Duodenal mucosa (tissue), 2 donors: ENCODE data around the gene ZNF619.

Experiments used
- H3K27ac ChIP-seq: one replicate; pipeline ENCODE4 v1.7.0; 2013; ENCODE audit warnings: low read depth, low read length
- H3K27me3 ChIP-seq, 2 donors: one replicate each; pipeline ENCODE4 v1.7.0; 2013; ENCODE audit warnings: low read length in 2 of 2, control low read depth in 1 of 2; ENCODE audit not compliant: insufficient read depth in 2 of 2, control insufficient read depth in 1 of 2
- H3K36me3 ChIP-seq, 2 donors: one replicate each; pipeline ENCODE4 v1.7.0; 2013; ENCODE audit warnings: low read length in 2 of 2, control low read depth in 1 of 2; ENCODE audit not compliant: insufficient read depth in 2 of 2, control insufficient read depth in 1 of 2
- H3K4me1 ChIP-seq, 2 donors: one replicate each; pipeline ENCODE4 v1.7.0; 2013; ENCODE audit warnings: low read length in 2 of 2, control low read depth in 1 of 2; ENCODE audit not compliant: insufficient read depth in 2 of 2, control insufficient read depth in 1 of 2
- H3K4me3 ChIP-seq, 2 donors: one replicate each; pipeline ENCODE4 v1.7.0; 2013; ENCODE audit warnings: low read length in 2 of 2, low read depth in 1 of 2
- H3K9ac ChIP-seq, 2 donors: one replicate each; pipeline ENCODE4 v1.7.0; 2013; ENCODE audit warnings: low read length in 2 of 2, low read depth in 1 of 2
- H3K9me3 ChIP-seq, 2 donors: one replicate each; pipeline ENCODE4 v1.7.0; 2013; ENCODE audit warnings: low read length in 2 of 2, control low read depth in 1 of 2; ENCODE audit not compliant: control insufficient read depth in 1 of 2

The ZNF619 gene

DNA sequence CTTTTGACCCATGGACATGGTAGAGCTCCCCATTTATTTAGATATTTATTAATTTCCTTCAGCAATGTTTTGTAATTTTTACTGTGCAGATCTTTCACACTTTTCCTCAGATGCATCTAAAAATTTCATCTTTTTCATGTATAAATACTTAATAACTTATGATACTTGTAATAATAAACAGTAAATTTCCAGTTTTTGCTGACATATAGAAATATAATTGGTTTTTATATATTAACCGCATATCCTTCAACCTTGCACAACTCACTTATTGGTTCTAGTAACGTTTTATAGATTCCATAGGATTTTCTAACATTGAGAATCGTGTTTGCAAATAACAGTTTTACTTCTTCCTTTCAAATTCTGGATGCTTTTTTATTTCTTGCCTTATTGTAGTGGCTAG lies 44.3 kb downstream of the ZNF619 start:
- H3K27ac ChIP-seq: no peak overlapping the region
- peaks cover 16% of the 10 kb centered on the region in 2 donors for H3K4me1 ChIP-seq
- H3K36me3 ChIP-seq: peaks cover 0 to 9% of the 10 kb centered on the region in 2 donors
- no peak overlapping the region for H3K9ac ChIP-seq
- no peaks in the 10 kb centered on the region for H3K9me3 ChIP-seq
- H3K27me3 ChIP-seq: no peaks in the 10 kb centered on the region
- no peak overlapping the region for H3K4me3 ChIP-seq

DNA sequence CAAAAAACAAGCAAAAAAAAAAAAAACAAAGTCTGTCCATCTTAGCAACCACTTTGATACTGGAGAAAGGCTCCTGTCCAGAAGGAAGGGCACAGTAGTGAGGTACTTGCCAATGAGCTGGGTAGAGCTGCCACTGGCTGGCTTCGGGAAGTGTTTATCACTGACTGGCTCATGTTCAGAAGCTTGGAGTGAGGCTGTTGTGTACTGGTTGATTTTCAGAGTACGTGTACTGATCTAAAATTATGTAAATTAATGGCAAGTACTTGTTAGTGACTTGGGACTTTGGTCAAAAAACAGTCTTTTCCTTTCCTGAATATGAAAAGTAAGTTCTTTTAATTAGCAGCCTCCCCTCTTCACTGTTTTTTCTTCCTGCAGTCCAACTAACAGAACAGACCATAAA lies 46.9 kb downstream of the ZNF619 start:
- Histone ChIP-seq H3K4me1 (peaks cover 16 to 17% of the 10 kb centered on the region in 2 donors), H3K4me3 (peak overlapping the region in 1 of 2 donors; percentile 93), H3K36me3 (peaks cover 0 to 11% of the 10 kb centered on the region in 2 donors), H3K9ac (no peak overlapping the region), H3K27ac (no peak overlapping the region), H3K27me3 (no peaks in the 10 kb centered on the region), H3K9me3 (no peaks in the 10 kb centered on the region)

DNA sequence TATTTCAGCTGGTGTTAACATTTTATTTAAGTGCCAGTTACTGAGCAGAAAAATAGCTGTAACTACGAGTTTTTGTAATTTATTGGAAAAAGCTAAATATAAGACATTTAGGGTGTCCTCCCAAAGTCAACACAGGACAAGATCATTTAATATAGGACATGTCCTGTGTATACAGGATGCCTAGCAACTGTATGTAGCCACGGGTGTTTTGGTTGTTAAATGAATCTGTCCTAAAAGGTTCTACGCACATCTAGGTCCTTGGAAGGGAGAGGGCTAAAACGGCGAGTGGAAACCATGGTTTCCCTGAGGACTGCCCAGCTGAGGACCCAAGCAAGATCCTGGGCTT lies 47.3 kb downstream of the ZNF619 start:
- Histone ChIP-seq H3K9me3 (no peaks in the 10 kb centered on the region), H3K36me3 (peaks cover 1 to 15% of the 10 kb centered on the region in 2 donors), H3K4me3 (peak overlapping the region; percentile 85 to 93), H3K9ac (peak overlapping the region; percentile 85 to 92), H3K4me1 (peaks cover 16 to 17% of the 10 kb centered on the region in 2 donors), H3K27me3 (no peaks in the 10 kb centered on the region), H3K27ac (peak overlapping the region; percentile 69)

DNA sequence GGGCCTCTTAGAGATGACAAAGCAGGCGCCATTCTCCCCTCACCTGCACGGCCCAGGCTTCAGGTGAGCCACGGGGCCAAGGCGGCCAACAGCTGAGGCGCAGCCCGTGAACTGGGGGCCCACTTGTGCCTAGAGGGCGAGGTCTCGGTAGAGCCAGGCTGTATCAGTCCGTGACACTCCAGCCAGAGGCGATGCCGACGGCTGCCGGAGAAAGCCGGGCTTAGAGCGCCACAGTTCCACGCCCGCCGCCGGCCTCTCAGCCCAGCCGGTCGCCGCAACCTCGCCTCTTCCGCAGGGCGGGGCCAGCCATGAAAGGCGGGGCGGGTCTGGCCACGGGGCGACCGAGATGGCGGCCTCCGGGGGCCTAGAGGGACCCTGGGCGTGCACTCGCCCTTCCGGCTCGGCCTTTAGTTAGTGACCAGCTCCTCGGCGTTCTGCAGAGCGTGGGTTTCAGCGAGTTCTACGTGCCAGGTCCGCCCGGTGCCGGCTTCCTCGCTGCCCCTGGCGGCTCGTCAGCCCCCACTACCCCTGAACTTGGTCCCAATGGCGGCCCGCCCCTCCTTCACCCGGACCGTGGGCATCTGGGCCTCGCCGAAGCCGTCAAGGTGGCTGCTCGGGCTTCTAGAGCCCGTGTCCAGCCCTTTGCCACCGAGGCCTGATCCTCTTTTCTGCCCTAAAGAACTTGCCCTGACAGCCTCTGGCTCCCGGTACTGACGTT lies 47.8 kb downstream of the ZNF619 start, which contains the start of gene ZNF621:
TSS of gene ZNF621 (plus strand) at position 393 of the 718 bp plus-strand sequence. CDS start 881 bp downstream, outside the sequence.
- Histone ChIP-seq H3K27ac (peak within 1 kb of the TSS; percentile 69), H3K9ac (peak within 1 kb of the TSS; percentile 85 to 92), H3K4me3 (peak within 1 kb of the TSS; percentile 85 to 93), H3K4me1 (peaks cover 16 to 17% of the 10 kb centered on the region in 2 donors), H3K36me3 (peaks cover 5 to 20% of the 10 kb centered on the region in 2 donors), H3K9me3 (no peaks in the 10 kb centered on the region), H3K27me3 (no peaks in the 10 kb centered on the region)

DNA sequence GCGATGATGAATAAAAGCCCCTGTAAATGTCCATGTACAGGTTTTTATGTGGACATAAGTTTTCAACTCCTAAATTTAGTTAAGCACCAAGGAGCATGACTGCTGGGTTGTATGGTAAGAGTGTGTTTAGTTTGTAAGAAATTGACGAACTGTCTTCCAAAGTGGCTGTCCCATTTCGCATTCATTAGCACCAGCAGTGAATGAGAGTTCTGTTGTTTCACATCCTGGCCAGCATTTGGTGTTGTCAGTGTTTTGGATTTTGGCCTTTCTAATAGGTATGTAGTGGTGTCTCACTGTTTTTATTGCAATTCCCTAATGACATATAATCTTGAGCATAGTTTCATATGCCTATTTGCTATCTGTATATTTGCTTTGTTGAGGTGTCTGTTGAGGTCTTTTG lies 51.5 kb downstream of the ZNF619 start:
- Histone ChIP-seq H3K36me3 (peaks cover 34 to 57% of the 10 kb centered on the region in 2 donors), H3K9me3 (peaks cover 6 to 14% of the 10 kb centered on the region in 2 donors), H3K4me3 (no peak overlapping the region), H3K9ac (no peak overlapping the region), H3K27ac (no peak overlapping the region), H3K4me1 (peaks cover 16 to 17% of the 10 kb centered on the region in 2 donors), H3K27me3 (no peaks in the 10 kb centered on the region)

DNA sequence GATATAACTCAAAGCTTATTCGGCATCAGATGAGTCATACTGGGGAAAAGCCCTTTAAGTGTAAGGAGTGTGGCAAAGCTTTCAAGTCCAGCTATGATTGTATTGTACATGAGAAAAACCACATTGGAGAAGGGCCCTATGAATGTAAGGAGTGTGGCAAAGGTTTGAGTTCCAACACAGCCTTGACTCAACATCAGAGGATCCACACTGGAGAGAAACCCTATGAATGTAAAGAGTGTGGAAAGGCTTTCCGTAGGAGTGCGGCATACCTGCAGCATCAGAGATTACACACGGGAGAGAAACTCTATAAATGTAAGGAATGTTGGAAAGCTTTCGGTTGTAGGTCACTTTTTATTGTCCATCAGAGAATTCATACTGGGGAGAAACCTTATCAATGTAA lies 55.3 kb downstream of the ZNF619 start:
- no peaks in the 10 kb centered on the region for H3K4me1 ChIP-seq
- H3K9ac ChIP-seq: no peak overlapping the region
- peaks cover 40 to 73% of the 10 kb centered on the region in 2 donors for H3K36me3 ChIP-seq
- H3K4me3 ChIP-seq: no peak overlapping the region
- H3K27me3 ChIP-seq: no peaks in the 10 kb centered on the region
- H3K9me3 ChIP-seq: peaks cover 6 to 14% of the 10 kb centered on the region in 2 donors
- no peak overlapping the region for H3K27ac ChIP-seq

DNA sequence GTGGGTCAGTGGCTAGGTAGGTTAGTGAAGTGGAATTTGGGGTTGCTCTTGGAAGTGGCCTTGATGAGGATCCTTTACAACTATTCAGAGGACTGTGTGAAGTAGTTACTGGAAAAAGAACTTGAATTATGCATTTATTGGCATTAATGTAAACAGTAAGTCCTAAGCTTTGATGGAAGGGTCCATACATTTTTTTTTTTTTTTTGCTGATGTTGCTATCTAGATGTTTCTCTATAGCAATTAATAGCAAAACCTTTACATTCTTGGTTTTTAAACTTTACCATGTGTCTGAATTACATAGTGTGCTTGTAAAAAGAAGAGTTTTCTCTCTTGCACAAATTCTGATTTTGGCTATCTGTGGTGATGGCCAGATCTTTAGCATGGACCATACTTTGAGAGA lies 57.4 kb downstream of the ZNF619 start:
- Histone ChIP-seq H3K27ac (no peak overlapping the region), H3K9me3 (peaks cover 10 to 21% of the 10 kb centered on the region in 2 donors), H3K4me1 (no peaks in the 10 kb centered on the region), H3K9ac (no peak overlapping the region), H3K4me3 (no peak overlapping the region), H3K27me3 (no peaks in the 10 kb centered on the region), H3K36me3 (peaks cover 38 to 68% of the 10 kb centered on the region in 2 donors)
